Keratinocyte (primary cell): ENCODE data around the gene TIGD6. TPM values are rescaled to one million over a fixed set of nuclear protein-coding genes. Genes with fewer than 3 reads are reported as not detected.

Experiments
- DNase-seq: peaks from one replicate; pipeline ENCODE4 v3.0.0-alpha.2; 2011; ENCODE audit warnings: low read depth, missing footprints, low spot score
- FAIRE-seq: peaks from 2 replicates; lab custom pipeline; 2011; peaks lifted over from hg19 to GRCh38; lab: Jason Lieb, UNC
- H2AFZ ChIP-seq: 2 replicates; pipeline ENCODE4 v1.6.0; 2012; ENCODE audit warnings: low read length, control low read depth, inconsistent platforms; ENCODE audit not compliant: control insufficient read depth
- H3K27ac ChIP-seq: 2 replicates; pipeline ENCODE4 v1.5.1; 2011; ENCODE audit warnings: low read length; ENCODE audit not compliant: control insufficient read depth, insufficient read depth
- H3K27me3 ChIP-seq: 3 replicates; pipeline ENCODE4 v1.6.0; 2011; ENCODE audit warnings: low read length; ENCODE audit not compliant: control insufficient read depth, insufficient read depth; ENCODE audit errors: extremely low read depth
- H3K36me3 ChIP-seq, 2 experiments: 2 replicates in 1 of 2; 3 replicates in 1 of 2; pipeline ENCODE4 v1.5.1; 2011; ENCODE audit warnings: low read length in 2 of 2, mild to moderate bottlenecking in 1 of 2; ENCODE audit not compliant: control insufficient read depth in 2 of 2, insufficient read depth in 2 of 2; ENCODE audit errors: extremely low read depth in 1 of 2
- H3K4me1 ChIP-seq: 3 replicates; pipeline ENCODE4 v1.5.1; 2011; ENCODE audit warnings: low read length; ENCODE audit not compliant: control insufficient read depth, insufficient read depth; ENCODE audit errors: extremely low read depth
- H3K4me2 ChIP-seq: 3 replicates; pipeline ENCODE4 v1.6.0; 2011; ENCODE audit warnings: low read depth, low read length; ENCODE audit not compliant: control insufficient read depth, insufficient read depth; ENCODE audit errors: extremely low read depth
- H3K4me3 ChIP-seq, 3 experiments: fragments of 200-600 bp in 1 of 3; sonication (generic) in 1 of 3; 2 replicates in 2 of 3; 3 replicates in 1 of 3; pipeline ENCODE4 v1.5.1; 2011 to 2016; ENCODE audit warnings: low read length in 3 of 3, mild to moderate bottlenecking in 3 of 3, control low read depth in 2 of 3, inconsistent platforms in 1 of 3, low read depth in 1 of 3, mixed read lengths in 1 of 3, mixed run types in 1 of 3, moderate library complexity in 1 of 3; ENCODE audit not compliant: control insufficient read depth in 2 of 3, insufficient read depth in 2 of 3; ENCODE audit errors: extremely low read depth in 1 of 3
- H3K79me2 ChIP-seq: 2 replicates; pipeline ENCODE4 v1.6.0; 2012; ENCODE audit warnings: low read length; ENCODE audit not compliant: control insufficient read depth, insufficient read depth
- H3K9ac ChIP-seq: 3 replicates; pipeline ENCODE4 v1.6.0; 2011; ENCODE audit warnings: low read length; ENCODE audit not compliant: control insufficient read depth, insufficient read depth; ENCODE audit errors: extremely low read depth
- H3K9me1 ChIP-seq: 3 replicates; pipeline ENCODE4 v1.6.0; 2011; ENCODE audit warnings: low read length; ENCODE audit not compliant: control insufficient read depth, insufficient read depth; ENCODE audit errors: extremely low read depth
- H3K9me3 ChIP-seq: 2 replicates; pipeline ENCODE4 v1.5.1; 2012; ENCODE audit warnings: low read depth, low read length; ENCODE audit not compliant: control insufficient read depth
- H4K20me1 ChIP-seq: 3 replicates; pipeline ENCODE4 v1.6.0; 2011; ENCODE audit warnings: low read length; ENCODE audit not compliant: control insufficient read depth, insufficient read depth; ENCODE audit errors: extremely low read depth
- CTCF ChIP-seq, 3 experiments: IDR thresholded peaks in 1 of 3; conservative IDR thresholded peaks in 1 of 3; optimal IDR thresholded peaks in 1 of 3; 2 replicates in 2 of 3; 3 replicates in 1 of 3; pipeline versions ENCODE3 to v1.5.1; 2011; ENCODE audit warnings: low read length in 3 of 3, mild to moderate bottlenecking in 3 of 3, moderate library complexity in 2 of 3, control low read depth in 1 of 3, inconsistent platforms in 1 of 3; ENCODE audit not compliant: insufficient read depth in 2 of 3; ENCODE audit errors: extremely low read depth in 1 of 3
- EZH2 ChIP-seq: IDR thresholded peaks from one replicate; pipeline ENCODE4 v1.6.1; 2012; ENCODE audit warnings: inconsistent platforms, mild to moderate bottlenecking, low read length, moderate library complexity
- dilution Hi-C: fragments of 300-500 bp; cut with MboI; formaldehyde crosslinking; loops from one replicate; pipeline ENCODE4 v1.7.0; 2020; ENCODE audit warnings: low sequenced_read_pairs; ENCODE audit not compliant: extremely low pct_ligation_motif_present
- polyA plus RNA-seq, 5 experiments: library from polyadenylated mRNA; depleted of rRNA in 3 of 5; stranded (reverse) in 3 of 5; stranded (forward) in 1 of 5; unstranded in 1 of 5; fragments of >200 nt; gene quantifications; 1 replicate in 1 of 5; 2 replicates in 3 of 5; 3 replicates in 1 of 5; pipeline versions ENCODE4 v1.2.1 to v1.2.3, GENCODE V29; 2011 to 2012; ENCODE audit warnings: missing spikeins in 2 of 5, low read depth in 1 of 5, low replicate concordance in 1 of 5

Gene TIGD6
- polyA plus RNA-seq, 1 donor (not counting 4 experiments of a cell fraction or from before 2014, with no cell fraction given): 4.1 TPM

- TF ChIP-seq CTCF (optimal IDR thresholded peaks at IDR 0.05 in 1 of 3, IDR thresholded peaks at IDR 0.05 in 1 of 3, conservative IDR thresholded peaks at IDR 0.05 in 1 of 3; ENCODE audit: extremely low read depth in 1 of 3, insufficient read depth in 2 of 3, low read length in 3 of 3) (no peak), EZH2 (no peak)
- Histone ChIP-seq H3K27me3 (no peaks in the 10 kb centered on the region), H3K4me1 (no peaks in the 10 kb centered on the region), H3K79me2 (no peaks in the 10 kb centered on the region), H3K27ac (no peak overlapping the region), H3K9ac (no peak overlapping the region), H3K9me3 (no peaks in the 10 kb centered on the region), H3K36me3 (no peaks in the 10 kb centered on the region), H3K4me3 (no peak overlapping the region), H3K9me1 (no peaks in the 10 kb centered on the region), H3K4me2 (no peak overlapping the region), H2AFZ (no peak overlapping the region), H4K20me1 (no peaks in the 10 kb centered on the region)
- dilution Hi-C loops: loop anchor here (25.0 kb wide), 1 partner anchor 91 kb away; no protein-coding TSS in a partner anchor
- FAIRE-seq (no peak), DNase-seq (no peak)
Measured at GRCh38 chr5:149953436-149954121, 46.9 kb downstream of the TIGD6 start.

- H3K9me3 ChIP-seq: no peaks in the 10 kb centered on the region
- FAIRE-seq (no peak), DNase-seq (no peak)
- H3K27me3 ChIP-seq: no peaks in the 10 kb centered on the region
- no peak overlapping the region for H2AFZ ChIP-seq
- no peak overlapping the region for H3K9ac ChIP-seq
- no peak overlapping the region for H3K27ac ChIP-seq
- H4K20me1 ChIP-seq: no peaks in the 10 kb centered on the region
- H3K4me2 ChIP-seq: no peak overlapping the region
- dilution Hi-C loops: loop anchor here (25.0 kb wide), 1 partner anchor 89 kb away; no protein-coding TSS in a partner anchor
- no peaks in the 10 kb centered on the region for H3K36me3 ChIP-seq
- no peak overlapping the region for H3K4me3 ChIP-seq
- H3K9me1 ChIP-seq: no peaks in the 10 kb centered on the region
- TF ChIP-seq EZH2 (no peak), CTCF (optimal IDR thresholded peaks at IDR 0.05 in 1 of 3, IDR thresholded peaks at IDR 0.05 in 1 of 3, conservative IDR thresholded peaks at IDR 0.05 in 1 of 3; ENCODE audit: extremely low read depth in 1 of 3, insufficient read depth in 2 of 3, low read length in 3 of 3) (no peak)
- no peaks in the 10 kb centered on the region for H3K4me1 ChIP-seq
- no peaks in the 10 kb centered on the region for H3K79me2 ChIP-seq
Measured at GRCh38 chr5:149951138-149951749, 49.2 kb downstream of the TIGD6 start.
